ENCODE measurements around the gene SLC22A7.

The SLC22A7 gene

DNA sequence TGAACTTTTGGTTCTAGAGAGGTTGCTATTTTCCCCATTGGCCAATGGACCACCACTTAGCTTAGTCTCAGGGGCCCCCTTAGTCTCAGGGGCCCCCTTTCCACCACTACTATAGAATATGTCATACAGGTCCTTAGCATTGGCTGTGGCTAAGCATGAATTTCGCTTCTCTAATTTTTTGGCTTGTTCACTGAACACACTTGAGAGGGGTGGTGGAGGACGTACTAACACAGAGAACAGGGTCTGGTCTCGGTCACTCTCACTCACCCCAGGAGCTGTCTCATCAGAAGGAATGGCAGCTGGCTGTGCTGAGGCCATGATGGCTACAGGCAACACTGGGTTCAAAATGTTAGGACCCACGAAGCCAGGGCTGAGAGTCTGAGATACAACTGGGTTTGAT is 41.1 kb downstream of the SLC22A7 start:
- Histone ChIP-seq H3K36me3 (ENCODE audit: control insufficient read depth in 2 of 2, insufficient read depth in 1 of 2, low read length in 2 of 2) (peaks cover 41 to 76% of the 10 kb centered on the region in 2 experiments), H3K4me3 (ENCODE audit: low read depth, low read length) (no peak overlapping the region), H3K4me1 (ENCODE audit: control insufficient read depth, insufficient read depth, low read length) (peaks cover 3% of the 10 kb centered on the region; the same call in 1 of the 2 replicates), H3K9me3 (ENCODE audit: control insufficient read depth, insufficient read depth, low read depth, low read length) (no peaks in the 10 kb centered on the region), H3K27ac (ENCODE audit: extremely low read depth, low read depth, low read length) (no peak overlapping the region)
- ChIA-PET CTCF (interaction anchor here (0.5 to 1.6 kb wide), 9 partner anchors 10 to 198 kb away, joined by 3 to 5 read pairs (median 4); partner anchors contain the start of gene DNPH1), POLR2A (interaction anchor here (0.6 kb wide), 1 partner anchor 398 kb away, joined by 4 read pairs; no protein-coding TSS in a partner anchor)
- TF ChIP-seq ZNF221 (tag by site-specific recombination; IDR thresholded peaks at IDR 0.05; ENCODE audit: borderline replicate concordance) (no peak), ZNF571 (tag by site-specific recombination; IDR thresholded peaks at IDR 0.05) (no peak), ZNF521 (tag by site-specific recombination; IDR thresholded peaks at IDR 0.05) (no peak), ZNF350 (tag by site-specific recombination; IDR thresholded peaks at IDR 0.05) (no peak), ZNF501 (tag by site-specific recombination; IDR thresholded peaks at IDR 0.05) (no peak), ZBTB1 (tag by site-specific recombination; IDR thresholded peaks at IDR 0.05) (no peak), ZNF48 (tag by site-specific recombination; IDR thresholded peaks at IDR 0.05) (no peak), ZNF416 (tag by site-specific recombination; IDR thresholded peaks at IDR 0.05) (no peak), ZNF214 (tag by site-specific recombination; IDR thresholded peaks at IDR 0.05; ENCODE audit: borderline replicate concordance) (no peak), ZNF366 (tag by site-specific recombination; conservative IDR thresholded peaks at IDR 0.05) (no peak), SCRT1 (tag by site-specific recombination; IDR thresholded peaks at IDR 0.05; ENCODE audit: borderline replicate concordance) (no peak), YY2 (tag by site-specific recombination; IDR thresholded peaks at IDR 0.05) (no peak), PRDM1 (tag by site-specific recombination; IDR thresholded peaks at IDR 0.05) (no peak), ZBTB17 (tag by site-specific recombination; IDR thresholded peaks at IDR 0.05) (no peak), ZNF302 (tag by site-specific recombination; IDR thresholded peaks at IDR 0.05; ENCODE audit: low read depth) (no peak)
- TF ChIP-seq, protein P1, sequence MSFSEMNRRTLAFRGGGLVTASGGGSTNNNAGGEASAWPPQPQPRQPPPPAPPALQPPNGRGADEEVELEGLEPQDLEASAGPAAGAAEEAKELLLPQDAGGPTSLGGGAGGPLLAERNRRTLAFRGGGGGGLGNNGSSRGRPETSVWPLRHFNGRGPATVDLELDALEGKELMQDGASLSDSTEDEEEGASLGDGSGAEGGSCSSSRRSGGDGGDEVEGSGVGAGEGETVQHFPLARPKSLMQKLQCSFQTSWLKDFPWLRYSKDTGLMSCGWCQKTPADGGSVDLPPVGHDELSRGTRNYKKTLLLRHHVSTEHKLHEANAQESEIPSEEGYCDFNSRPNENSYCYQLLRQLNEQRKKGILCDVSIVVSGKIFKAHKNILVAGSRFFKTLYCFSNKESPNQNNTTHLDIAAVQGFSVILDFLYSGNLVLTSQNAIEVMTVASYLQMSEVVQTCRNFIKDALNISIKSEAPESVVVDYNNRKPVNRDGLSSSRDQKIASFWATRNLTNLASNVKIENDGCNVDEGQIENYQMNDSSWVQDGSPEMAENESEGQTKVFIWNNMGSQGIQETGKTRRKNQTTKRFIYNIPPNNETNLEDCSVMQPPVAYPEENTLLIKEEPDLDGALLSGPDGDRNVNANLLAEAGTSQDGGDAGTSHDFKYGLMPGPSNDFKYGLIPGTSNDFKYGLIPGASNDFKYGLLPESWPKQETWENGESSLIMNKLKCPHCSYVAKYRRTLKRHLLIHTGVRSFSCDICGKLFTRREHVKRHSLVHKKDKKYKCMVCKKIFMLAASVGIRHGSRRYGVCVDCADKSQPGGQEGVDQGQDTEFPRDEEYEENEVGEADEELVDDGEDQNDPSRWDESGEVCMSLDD (tag by site-specific recombination; IDR thresholded peaks at IDR 0.05): no peak
- TF ChIP-seq, protein P2, sequence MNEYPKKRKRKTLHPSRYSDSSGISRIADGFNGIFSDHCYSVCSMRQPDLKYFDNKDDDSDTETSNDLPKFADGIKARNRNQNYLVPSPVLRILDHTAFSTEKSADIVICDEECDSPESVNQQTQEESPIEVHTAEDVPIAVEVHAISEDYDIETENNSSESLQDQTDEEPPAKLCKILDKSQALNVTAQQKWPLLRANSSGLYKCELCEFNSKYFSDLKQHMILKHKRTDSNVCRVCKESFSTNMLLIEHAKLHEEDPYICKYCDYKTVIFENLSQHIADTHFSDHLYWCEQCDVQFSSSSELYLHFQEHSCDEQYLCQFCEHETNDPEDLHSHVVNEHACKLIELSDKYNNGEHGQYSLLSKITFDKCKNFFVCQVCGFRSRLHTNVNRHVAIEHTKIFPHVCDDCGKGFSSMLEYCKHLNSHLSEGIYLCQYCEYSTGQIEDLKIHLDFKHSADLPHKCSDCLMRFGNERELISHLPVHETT (tag by site-specific recombination; IDR thresholded peaks at IDR 0.05): no peak
- TF ChIP-seq, protein P3, sequence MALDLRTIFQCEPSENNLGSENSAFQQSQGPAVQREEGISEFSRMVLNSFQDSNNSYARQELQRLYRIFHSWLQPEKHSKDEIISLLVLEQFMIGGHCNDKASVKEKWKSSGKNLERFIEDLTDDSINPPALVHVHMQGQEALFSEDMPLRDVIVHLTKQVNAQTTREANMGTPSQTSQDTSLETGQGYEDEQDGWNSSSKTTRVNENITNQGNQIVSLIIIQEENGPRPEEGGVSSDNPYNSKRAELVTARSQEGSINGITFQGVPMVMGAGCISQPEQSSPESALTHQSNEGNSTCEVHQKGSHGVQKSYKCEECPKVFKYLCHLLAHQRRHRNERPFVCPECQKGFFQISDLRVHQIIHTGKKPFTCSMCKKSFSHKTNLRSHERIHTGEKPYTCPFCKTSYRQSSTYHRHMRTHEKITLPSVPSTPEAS (tag by site-specific recombination; IDR thresholded peaks at IDR 0.05): no peak
- TF ChIP-seq, protein P4, sequence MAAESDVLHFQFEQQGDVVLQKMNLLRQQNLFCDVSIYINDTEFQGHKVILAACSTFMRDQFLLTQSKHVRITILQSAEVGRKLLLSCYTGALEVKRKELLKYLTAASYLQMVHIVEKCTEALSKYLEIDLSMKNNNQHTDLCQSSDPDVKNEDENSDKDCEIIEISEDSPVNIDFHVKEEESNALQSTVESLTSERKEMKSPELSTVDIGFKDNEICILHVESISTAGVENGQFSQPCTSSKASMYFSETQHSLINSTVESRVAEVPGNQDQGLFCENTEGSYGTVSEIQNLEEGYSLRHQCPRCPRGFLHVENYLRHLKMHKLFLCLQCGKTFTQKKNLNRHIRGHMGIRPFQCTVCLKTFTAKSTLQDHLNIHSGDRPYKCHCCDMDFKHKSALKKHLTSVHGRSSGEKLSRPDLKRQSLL (tag by site-specific recombination; IDR thresholded peaks at IDR 0.05): no peak
- TF ChIP-seq, protein P5, sequence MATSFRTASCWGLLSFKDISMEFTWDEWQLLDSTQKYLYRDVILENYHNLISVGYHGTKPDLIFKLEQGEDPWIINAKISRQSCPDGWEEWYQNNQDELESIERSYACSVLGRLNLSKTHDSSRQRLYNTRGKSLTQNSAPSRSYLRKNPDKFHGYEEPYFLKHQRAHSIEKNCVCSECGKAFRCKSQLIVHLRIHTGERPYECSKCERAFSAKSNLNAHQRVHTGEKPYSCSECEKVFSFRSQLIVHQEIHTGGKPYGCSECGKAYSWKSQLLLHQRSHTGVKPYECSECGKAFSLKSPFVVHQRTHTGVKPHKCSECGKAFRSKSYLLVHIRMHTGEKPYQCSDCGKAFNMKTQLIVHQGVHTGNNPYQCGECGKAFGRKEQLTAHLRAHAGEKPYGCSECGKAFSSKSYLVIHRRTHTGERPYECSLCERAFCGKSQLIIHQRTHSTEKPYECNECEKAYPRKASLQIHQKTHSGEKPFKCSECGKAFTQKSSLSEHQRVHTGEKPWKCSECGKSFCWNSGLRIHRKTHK (tag by site-specific recombination; IDR thresholded peaks at IDR 0.05): no peak

Measured in HEK293 (cell line).